GM20431 (cell line): Measurements from ENCODE around the gene UFD1.

Experiments
- in situ Hi-C: fragments of 300-500 bp; cut with MseI, MboI; formaldehyde crosslinking; loops from one replicate; pipeline ENCODE4 v1.15.0; 2020; ENCODE audit warnings: low sequenced_read_pairs; ENCODE audit not compliant: unreplicated experiment

Gene UFD1

DNA sequence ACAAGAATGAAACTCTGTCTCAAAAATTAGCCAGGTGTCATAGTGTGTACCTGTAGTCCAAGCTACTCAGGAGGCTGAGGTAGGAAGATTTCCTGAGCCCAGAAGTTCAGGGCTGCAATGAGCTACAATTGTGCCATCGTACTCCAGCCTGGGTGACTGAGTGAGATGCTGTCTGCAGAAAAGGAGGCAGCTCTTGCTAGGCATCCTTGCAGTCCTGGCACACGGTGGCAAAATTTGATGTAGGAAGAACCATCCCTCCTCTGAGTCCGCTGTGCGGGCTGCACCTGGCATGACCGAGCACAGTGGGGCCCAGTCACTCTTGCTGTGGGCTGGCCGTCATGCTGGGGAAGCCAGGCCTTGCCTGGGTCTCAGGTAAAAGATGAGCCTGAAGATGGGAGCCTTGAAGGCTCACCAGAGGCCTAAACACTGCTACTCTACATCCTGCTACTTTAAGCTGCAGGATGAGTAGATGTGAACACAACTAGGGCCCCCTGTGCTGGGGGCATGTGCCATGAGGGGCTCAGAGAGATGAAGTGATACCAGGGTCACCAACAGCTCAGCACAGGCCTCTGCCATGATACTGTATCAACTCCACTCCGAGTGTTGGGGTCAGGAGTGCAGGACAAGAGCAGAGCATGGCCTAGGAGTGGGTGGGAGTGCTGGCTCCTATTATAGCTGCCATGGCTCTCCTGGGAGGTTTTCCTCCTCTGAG, 19.3 kb upstream of the UFD1 start:
- in situ Hi-C loops, result loop anchor here (25.0 kb wide), 1 partner anchor 311 kb away; the partner anchor contains the start of gene SLC25A1

DNA sequence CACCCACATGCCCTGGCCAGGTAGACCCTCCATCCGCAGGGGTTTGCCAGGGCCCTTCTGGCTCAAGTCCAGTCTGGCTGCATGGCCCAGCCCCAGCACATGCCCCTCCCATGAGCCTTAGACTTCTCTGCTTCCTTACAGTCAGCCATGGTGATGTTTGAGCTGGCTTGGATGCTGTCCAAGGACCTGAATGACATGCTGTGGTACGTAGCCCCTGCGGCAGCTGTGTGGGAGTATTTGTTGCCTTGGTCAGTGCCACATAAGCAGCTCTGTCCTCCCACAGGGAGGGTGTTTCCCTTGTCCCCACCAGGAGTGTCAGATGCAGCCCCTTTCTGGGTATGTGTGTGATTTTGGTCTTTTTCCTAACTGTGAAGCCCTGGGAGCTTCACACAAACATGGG, 18.3 kb upstream of the UFD1 start:
- in situ Hi-C loops, result loop anchor here (25.0 kb wide), 1 partner anchor 310 kb away; the partner anchor contains the start of gene SLC25A1

DNA sequence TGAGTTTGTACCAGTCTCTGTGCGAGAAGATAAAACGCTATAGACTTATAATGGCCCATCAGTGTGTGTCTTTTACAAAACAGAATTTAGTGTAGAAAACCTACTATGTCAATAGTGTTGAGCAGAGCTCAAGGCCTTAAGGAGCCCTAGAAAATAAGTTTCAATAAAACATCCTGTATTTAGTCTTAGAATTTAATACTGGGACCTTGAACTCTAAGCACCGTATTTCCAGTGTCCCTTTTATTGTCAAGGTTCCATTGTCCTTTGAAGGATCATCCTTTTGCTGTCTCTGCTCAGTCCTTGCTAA, 17.3 kb upstream of the UFD1 start:
- in situ Hi-C loops, result loop anchor here (25.0 kb wide), 1 partner anchor 309 kb away; the partner anchor contains the start of gene SLC25A1

DNA sequence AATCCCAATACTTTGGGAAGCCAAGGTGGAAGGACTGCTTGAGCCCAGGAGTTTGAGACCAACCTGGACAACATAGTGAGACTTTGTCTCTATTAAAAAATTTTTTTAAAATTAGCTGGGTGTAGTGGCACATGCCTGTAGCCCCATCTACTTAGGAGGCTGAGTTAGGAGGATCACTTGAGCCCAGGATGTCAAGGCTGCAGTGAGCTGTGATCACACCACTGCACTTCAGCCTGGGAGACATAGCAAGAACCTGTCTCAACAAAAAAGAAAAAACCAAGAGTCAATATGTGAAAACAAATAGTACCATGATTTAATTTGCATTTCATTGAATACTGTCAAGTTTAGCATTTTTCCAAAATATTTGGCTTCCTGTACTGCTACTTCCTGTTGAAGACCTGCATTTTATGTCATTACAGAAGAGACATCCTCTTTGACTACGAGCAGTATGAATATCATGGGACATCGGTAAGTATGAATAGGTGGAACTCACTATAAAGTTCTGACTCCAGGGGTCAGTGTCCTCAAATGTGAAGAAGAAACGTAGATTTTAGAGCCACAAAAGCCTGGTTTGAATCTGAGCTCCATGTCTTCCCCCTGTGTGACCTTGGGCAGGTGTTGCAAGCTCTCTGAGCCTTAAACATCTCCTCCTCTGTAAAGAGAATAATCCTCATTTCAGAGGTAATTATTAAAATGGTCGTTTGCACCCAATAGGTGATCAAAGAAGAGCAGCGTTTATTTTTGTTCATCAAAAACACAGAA, 16.8 kb upstream of the UFD1 start:
- in situ Hi-C loops, result loop anchor here (25.0 kb wide), 1 partner anchor 308 kb away; the partner anchor contains the start of gene SLC25A1

DNA sequence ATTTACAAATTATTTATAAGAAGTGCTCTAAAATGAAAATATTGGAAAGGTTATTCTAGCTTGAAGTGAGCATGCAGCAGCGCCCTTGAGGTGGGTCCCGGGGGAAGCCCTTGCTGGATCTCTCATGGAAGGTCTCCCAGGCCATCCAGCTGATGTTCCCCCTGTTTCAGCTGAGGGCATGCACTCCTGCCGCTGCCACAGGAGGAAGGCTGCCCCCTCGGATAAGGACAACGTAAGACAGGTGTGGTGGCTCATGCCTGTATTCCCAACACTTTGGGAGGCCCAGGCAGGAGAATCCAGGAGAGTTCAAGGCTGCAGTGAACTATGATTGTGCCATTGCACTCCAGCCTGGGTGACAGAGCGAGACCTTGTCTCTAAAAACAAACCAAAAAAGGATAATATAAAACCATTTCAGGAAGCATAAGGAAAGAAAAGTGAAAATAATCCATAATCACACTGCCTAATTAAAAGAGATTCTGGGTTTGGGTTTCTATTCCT, 15.7 kb upstream of the UFD1 start:
- in situ Hi-C loops, result loop anchor here (25.0 kb wide), 1 partner anchor 307 kb away; the partner anchor contains the start of gene SLC25A1

DNA sequence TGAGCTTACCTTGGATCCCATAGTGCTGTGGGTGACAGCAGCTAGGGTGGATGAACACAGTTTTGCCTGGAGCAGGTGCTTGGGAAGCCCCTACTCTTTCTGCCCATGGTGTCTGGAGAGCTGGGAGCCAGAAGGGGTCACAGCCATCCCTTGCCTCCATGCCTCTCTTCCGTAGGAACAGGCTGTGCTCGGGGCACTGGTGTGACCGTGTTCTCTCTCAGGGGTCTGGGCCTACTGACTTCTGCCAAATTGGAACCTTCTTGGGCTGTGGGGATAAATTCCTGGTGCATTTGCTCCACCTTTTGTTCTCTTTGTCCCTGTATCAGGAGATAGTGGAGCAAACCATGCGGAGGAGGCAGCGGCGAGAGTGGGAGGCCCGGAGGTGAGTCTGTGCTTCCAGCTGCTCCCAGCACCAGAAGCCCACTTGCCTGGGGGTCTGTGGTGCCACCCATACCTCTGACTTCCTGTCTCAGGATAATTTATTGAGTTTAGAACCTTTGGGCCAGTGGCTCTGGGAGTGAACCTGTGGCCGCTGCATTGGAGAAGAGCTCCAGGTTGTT, 15.1 kb upstream of the UFD1 start:
- in situ Hi-C loops, result loop anchor here (25.0 kb wide), 1 partner anchor 307 kb away; the partner anchor contains the start of gene SLC25A1

DNA sequence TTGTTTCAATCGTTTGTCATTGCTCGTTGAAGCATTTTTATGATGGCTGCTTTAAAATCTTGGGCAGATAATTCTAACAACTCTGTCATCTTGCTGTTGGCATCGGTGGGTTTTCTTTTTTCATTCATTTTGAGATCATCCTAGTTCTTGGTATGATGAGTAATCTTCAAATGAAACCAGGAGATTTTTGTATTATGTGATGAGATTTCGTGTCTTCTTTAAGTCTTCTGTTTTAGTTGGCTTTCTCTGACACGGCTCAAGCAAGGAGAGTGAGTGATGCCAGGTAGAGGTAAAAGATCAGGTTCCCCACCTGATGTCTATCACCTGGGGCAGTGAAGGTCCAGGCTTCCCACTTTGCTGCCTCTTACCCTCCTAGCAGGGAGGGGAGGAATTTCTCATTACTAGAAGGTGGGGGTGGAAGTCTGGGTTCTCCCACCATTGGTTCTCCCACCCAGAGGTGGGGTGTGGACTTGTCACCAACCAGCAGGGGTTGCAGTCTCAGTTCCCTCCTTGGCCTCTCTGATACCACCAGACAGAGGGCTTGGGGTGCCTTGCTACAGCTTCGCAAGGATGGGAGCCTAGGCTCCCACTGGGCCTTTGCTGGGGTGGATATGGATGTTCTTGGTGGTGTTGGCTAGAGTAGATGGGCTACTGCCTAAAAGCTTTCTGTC, 13.6 kb upstream of the UFD1 start:
- in situ Hi-C loops, result loop anchor here (25.0 kb wide), 1 partner anchor 305 kb away; the partner anchor contains the start of gene SLC25A1

DNA sequence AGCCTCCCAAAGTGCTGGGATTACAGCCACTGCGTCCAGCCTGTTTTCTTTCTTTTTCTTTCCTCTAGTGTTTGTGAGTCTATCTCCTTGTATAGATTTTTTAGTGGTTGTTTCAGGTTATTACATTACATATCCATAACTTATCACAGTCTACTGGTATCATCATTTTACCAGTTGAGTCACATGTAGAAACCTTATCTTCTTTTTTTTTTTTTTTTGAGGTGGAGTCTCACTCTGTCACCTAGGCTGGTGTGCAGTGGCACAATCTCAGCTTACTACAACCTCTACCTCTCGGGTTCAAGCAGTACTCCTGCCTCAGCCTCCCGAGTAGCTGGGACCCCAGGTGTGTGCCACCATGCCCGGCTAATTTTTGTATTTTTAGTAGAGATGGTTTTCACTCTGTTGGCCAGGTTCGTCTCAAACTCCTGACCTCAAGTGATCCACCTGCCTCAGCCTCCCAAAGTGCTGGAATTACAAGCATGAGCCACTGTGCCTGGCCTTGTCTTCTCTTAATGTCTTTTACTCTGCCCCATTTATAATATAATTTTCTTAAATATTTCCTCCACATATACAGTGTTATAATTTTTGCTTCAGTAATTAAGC, 11.7 kb upstream of the UFD1 start:
- in situ Hi-C loops, result loop anchor here (25.0 kb wide), 1 partner anchor 303 kb away; the partner anchor contains the start of gene SLC25A1

DNA sequence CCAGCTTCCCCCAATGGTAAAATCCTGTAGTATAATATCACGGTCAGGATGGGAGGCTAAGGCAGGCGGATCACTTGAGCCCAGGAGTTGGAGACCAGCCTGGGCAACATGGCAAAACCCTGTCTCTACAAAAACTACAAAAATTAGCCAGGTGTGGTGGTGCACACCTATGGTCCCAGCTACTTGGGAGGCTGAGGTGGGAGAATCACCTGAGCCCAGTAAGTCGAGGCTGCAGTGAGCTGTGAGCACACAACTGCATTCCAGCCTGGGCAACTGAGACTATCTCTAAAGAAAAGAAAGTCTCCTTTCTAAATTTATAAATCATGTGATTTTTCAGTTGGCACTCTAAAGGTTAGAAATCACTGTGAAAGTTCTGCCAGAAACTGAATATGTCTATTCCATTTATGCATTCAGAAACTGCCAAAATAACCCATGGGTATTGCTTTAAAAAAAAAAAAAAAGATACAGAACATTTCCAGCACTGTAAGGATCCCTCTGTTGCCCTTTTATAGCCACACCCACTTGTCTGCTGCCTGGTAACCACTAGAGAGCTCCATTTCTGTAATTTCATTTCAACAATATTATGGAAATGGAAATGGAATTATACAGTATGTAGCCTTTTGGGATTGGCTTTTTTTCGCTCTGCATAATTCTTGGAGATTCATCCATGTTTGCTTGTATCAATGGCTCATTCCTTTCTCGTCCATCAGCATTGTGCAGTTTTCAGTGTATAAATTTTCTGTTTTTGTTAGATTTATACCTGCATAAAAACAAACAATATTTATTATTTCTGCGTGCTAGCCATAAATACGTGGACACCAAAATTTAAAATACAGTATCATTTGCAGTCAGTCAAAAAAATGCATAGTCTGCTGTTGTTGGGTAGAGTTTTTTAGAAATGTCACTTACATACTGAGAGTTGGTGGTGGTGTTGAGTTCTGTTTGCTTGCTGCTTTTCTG, 10.2 kb upstream of the UFD1 start:
- in situ Hi-C loops, result loop anchor here (25.0 kb wide), 1 partner anchor 302 kb away; the partner anchor contains the start of gene SLC25A1

DNA sequence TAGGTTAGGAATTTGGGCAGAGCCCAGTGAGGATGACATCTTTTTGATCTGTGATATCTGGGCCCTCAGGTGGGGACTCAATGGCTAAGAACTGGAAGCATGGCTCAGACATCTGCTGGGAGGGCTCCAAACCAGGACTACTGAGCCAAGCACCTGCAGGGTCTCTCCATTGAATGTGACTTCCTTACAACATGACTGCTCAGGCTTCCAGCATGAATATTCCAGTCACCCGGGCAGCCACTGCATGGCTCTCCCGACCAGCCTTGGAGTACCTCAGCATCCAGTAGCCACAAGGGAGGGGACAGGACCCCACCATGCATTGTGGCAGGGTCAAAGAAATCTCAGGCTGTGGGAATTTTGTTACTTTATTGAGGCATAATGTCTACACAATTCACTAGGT, 9.3 kb upstream of the UFD1 start:
- in situ Hi-C loops, result loop anchor here (25.0 kb wide), 1 partner anchor 301 kb away; the partner anchor contains the start of gene SLC25A1

DNA sequence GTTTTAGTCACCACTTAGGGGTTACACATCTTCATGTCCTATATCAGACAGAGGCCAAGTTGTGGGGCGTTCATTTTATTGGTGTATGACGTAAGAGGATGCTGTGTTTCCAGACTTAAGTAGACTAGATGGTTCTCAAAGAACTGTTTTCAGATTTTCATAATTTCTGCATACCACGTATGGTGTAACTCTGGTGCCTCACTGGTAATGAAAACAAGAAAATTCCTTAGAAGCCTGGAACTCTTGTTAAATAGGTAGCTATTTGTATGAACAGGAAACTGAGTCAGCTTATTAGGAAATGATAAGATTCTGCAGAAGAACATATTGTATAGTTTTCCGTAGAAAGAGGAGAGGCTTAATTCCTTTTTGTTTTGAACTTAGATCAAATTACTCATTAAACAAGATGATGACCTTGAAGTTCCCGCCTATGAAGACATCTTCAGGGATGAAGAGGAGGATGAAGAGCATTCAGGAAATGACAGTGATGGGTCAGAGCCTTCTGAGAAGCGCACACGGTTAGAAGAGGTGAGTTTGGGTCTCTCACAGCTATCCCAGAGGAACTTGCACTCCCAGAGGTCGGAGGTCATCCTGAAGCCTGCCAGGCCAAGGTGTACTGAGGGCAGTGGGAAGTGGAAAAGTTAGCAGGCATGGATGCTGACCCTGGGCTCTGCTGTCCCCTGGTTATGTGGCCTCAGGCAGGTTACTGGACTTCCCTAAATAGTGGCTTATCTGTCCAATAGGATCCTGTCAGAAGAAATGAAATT, 4.7 kb upstream of the UFD1 start:
- in situ Hi-C loops, result loop anchor here (25.0 kb wide), 1 partner anchor 296 kb away; the partner anchor contains the start of gene SLC25A1

DNA sequence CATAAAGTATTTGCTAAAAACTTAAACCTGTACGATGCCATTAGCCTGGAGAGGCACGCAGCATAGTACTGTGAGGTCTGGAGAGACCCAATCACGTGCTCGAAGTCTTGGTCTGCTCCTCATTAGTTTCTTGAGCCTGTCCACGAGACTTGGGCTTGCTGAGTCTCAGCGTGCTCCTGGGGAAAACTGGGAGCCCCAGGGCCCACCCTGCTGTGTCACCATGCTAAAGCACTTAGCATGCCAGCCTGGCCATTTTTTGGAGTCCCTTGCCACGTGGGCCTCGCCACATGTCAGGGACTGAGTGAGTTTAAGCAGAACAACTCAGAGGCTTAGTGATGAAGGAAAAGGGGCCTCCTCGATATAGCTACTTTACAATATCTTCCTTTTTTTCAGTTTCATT, 3.3 kb upstream of the UFD1 start:
- in situ Hi-C loops, result loop anchor here (25.0 kb wide), 1 partner anchor 295 kb away; the partner anchor contains the start of gene SLC25A1

DNA sequence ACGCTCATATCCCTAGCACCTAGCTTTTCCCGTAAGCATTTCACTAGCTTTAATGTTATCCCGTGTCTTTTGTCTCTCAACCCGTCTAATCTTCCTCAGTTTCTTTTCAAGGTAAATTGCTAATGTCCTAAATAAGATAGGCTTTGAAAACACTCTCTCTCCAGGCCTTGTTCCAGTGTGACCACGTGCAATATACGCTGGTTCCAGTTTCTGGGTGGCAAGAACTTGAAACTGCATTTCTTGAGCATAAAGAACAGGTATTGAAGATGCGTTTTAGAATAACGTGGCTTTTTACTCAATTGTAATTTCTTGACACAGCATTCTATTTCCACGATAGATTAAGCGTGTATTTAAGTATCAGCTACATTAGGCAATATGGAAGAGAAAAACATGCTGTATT, 1.8 kb upstream of the UFD1 start:
- in situ Hi-C loops, result loop anchor here (25.0 kb wide), 1 partner anchor 293 kb away; the partner anchor contains the start of gene SLC25A1

DNA sequence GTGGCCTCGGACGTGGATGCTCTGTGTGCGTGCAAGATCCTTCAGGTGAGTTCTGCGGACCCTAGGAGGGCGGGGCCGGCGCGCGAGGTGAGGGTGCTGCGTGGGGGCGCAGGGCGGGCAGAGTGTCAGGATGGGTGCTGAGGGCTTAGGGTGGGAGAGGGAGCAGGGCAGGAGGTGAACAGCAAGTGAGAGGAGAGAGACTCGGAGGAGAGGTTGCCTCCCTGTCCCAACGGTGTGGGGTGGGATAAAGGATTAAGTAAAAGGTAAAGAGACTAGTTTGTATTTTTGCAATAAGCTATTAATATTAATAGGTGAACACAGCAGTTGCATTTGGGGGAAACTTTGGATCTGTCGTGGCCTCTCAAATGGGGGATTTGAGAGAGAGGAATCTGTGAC, 1.2 kb upstream of the UFD1 start:
- in situ Hi-C loops, result loop anchor here (25.0 kb wide), 1 partner anchor 293 kb away; the partner anchor contains the start of gene SLC25A1

DNA sequence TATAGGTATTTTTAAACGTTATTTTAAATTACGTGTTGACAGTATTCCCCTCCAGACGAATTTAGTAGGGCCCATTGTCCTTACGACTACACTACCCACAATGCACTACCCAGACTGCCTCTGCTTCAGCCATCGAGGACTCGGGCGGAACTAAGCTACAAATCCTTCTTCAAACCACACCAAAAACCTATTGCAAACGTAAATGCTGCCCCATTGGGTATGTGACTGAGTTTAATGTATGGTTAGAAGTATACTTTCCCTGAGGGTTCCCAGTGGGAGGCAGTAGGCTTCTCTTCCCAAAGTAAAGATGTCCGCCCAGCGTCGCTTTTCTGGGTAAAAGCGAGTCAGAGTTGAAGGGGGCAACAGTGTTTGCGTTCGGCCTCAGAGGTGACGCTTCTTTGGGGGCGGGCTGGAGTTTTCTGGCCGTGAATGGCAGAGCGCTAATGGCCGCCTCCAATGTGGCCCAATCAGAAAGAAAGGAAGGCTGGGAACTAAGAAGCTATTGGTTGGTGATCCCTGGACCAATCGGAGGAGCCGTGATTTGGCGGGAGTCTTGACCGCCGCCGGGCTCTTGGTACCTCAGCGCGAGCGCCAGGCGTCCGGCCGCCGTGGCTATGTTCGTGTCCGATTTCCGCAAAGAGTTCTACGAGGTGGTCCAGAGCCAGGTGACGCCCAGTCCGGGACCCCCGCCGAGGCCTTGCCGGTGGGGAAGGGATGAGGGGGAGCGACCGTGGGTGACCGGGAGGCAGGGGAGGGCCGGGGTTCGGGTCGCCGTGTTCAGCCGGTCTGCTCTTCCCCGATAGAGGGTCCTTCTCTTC, 571 bp upstream of the UFD1 start, which contains the start of gene CDC45:
Gene CDC45, plus strand, starts transcription at position 566 of the 818 bp plus-strand sequence. Its CDS starts 49 bp downstream, at position 615.
- in situ Hi-C loops, result loop anchor here (25.0 kb wide), 1 partner anchor 292 kb away; the partner anchor contains the start of gene SLC25A1
